8988T (cell line): ENCODE data around the gene GOLGA6A.

Source experiments
- DNase-seq: peaks from one replicate; pipeline ENCODE4 v3.0.0; 2011

GOLGA6A gene

GRCh38 chr15:74035121-74036017, 47.0 kb downstream of the GOLGA6A start:
- DNase-seq: no peak

GRCh38 chr15:74034206-74034755, 48.1 kb downstream of the GOLGA6A start:
- no peak for DNase-seq

- DNase-seq: no peak
Observed at GRCh38 chr15:74032606-74033561, 49.5 kb downstream of the GOLGA6A start.

- no peak for DNase-seq
Observed at GRCh38 chr15:74032046-74032445, 50.3 kb downstream of the GOLGA6A start.

- no peak for DNase-seq
Observed at GRCh38 chr15:74028646-74029045, 53.7 kb downstream of the GOLGA6A start.

GRCh38 chr15:74027688-74028087, 54.7 kb downstream of the GOLGA6A start:
- no peak for DNase-seq

- no peak for DNase-seq
Observed at GRCh38 chr15:74025436-74025835, 56.9 kb downstream of the GOLGA6A start.

- no peak for DNase-seq
Observed at GRCh38 chr15:74024687-74025086, 57.7 kb downstream of the GOLGA6A start.

- no peak for DNase-seq
Observed at GRCh38 chr15:74022706-74023470, 59.5 kb downstream of the GOLGA6A start.
